H1 (cell line): Measurements from ENCODE around the gene VAMP2. TPM values are rescaled to one million over a fixed set of nuclear protein-coding genes. Genes with fewer than 3 reads are reported as not detected.

Experiments
- CTCF ChIA-PET: fragments of 300-600 bp; sonication (Branson Sonifier 250); formaldehyde crosslinking; loops from one replicate; lab custom pipeline; 2021; ENCODE audit not compliant: partially characterized antibody; lab: Charles Lee
- POLR2A ChIA-PET: fragments of 300-600 bp; sonication (Branson Sonifier 250); formaldehyde crosslinking; loops from one replicate; lab custom pipeline; 2021; ENCODE audit warnings: inconsistent platforms; ENCODE audit not compliant: partially characterized antibody; lab: Charles Lee
- DNase-seq, 2 experiments: peaks; one replicate each; pipeline versions ENCODE4 v3.0.0 to v3.0.0-alpha.2; 2010 to 2022; ENCODE audit warnings: low spot score in 2 of 2, low read depth in 1 of 2, mixed read lengths in 1 of 2
- FAIRE-seq: peaks from 2 replicates; lab custom pipeline; 2011; peaks lifted over from hg19 to GRCh38; lab: Jason Lieb, UNC
- H2AFZ ChIP-seq: 2 replicates; pipeline ENCODE4 v1.8.1; 2012; ENCODE audit warnings: low read length, inconsistent platforms
- H2AK5ac ChIP-seq: 2 replicates; pipeline ENCODE4 v1.6.1; 2013; ENCODE audit warnings: low read depth, low read length
- H2BK120ac ChIP-seq: replicated peaks from 2 replicates; pipeline ENCODE3; 2013; ENCODE audit warnings: low read depth, low read length, inconsistent platforms
- H2BK12ac ChIP-seq: 2 replicates; pipeline ENCODE4 v1.6.1; 2013; ENCODE audit warnings: low read depth, low read length
- H2BK15ac ChIP-seq: 2 replicates; pipeline ENCODE4 v1.6.1; 2013; ENCODE audit warnings: low read length
- H2BK20ac ChIP-seq: 2 replicates; pipeline ENCODE4 v1.6.1; 2013; ENCODE audit warnings: low read length
- H2BK5ac ChIP-seq: 2 replicates; pipeline ENCODE4 v1.6.1; 2013; ENCODE audit warnings: low read depth, low read length
- H3K14ac ChIP-seq: 2 replicates; pipeline ENCODE4 v1.6.1; 2013; ENCODE audit warnings: inconsistent platforms; ENCODE audit not compliant: insufficient read length
- H3K18ac ChIP-seq: 2 replicates; pipeline ENCODE4 v1.6.1; 2013; ENCODE audit warnings: low read length; ENCODE audit errors: extremely low read depth
- H3K23ac ChIP-seq: 2 replicates; pipeline ENCODE4 v1.6.1; 2013; ENCODE audit warnings: inconsistent platforms; ENCODE audit not compliant: insufficient read length
- H3K23me2 ChIP-seq: 2 replicates; pipeline ENCODE4 v1.6.1; 2013; ENCODE audit warnings: low read depth, low read length
- H3K27ac ChIP-seq: 2 replicates; pipeline ENCODE4 v1.6.1; 2011; ENCODE audit warnings: low read depth, low read length, inconsistent platforms
- H3K27me3 ChIP-seq, 4 experiments: replicated peaks in 1 of 4; 1 replicate in 1 of 4; 2 replicates in 3 of 4; pipeline versions ENCODE4 v1.6.1 to v1.8.1; 2011 to 2013; ENCODE audit warnings: low read length in 3 of 4, mild to moderate bottlenecking in 3 of 4, inconsistent platforms in 2 of 4, mixed read lengths in 2 of 4, moderate library complexity in 1 of 4; ENCODE audit not compliant: control insufficient read depth in 3 of 4, insufficient read depth in 3 of 4; ENCODE audit errors: extremely low read depth in 1 of 4
- H3K36me3 ChIP-seq, 4 experiments: 2 replicates each; pipeline versions ENCODE4 v1.6.1 to v1.8.1; 2011 to 2013; ENCODE audit warnings: mild to moderate bottlenecking in 4 of 4, low read length in 3 of 4, moderate library complexity in 2 of 4, control low read depth in 1 of 4, inconsistent platforms in 1 of 4; ENCODE audit not compliant: insufficient read depth in 4 of 4, control insufficient read depth in 2 of 4
- H3K4ac ChIP-seq: replicated peaks from 2 replicates; pipeline ENCODE3; 2013; ENCODE audit warnings: low read length, low read depth, mixed read lengths, inconsistent platforms; ENCODE audit not compliant: insufficient read length
- H3K4me1 ChIP-seq, 4 experiments: replicated peaks in 1 of 4; 1 replicate in 1 of 4; 2 replicates in 3 of 4; pipeline versions ENCODE4 v1.6.1 to v1.8.1; 2011 to 2013; ENCODE audit warnings: low read length in 3 of 4, inconsistent platforms in 2 of 4, mixed read lengths in 1 of 4; ENCODE audit not compliant: insufficient read depth in 4 of 4, control insufficient read depth in 3 of 4
- H3K4me2 ChIP-seq, 2 experiments: 2 replicates each; pipeline versions ENCODE4 v1.6.1 to v1.8.1; 2011 to 2013; ENCODE audit warnings: low read depth in 2 of 2, low read length in 2 of 2, control low read depth in 1 of 2, inconsistent platforms in 1 of 2, mild to moderate bottlenecking in 1 of 2; ENCODE audit not compliant: insufficient read depth in 1 of 2
- H3K4me3 ChIP-seq, 4 experiments: fragments of 200-600, 300-600 bp in 1 of 4; sonication (generic), shearing (Covaris generic), sonication (Bioruptor Twin) in 1 of 4; 2 replicates each; pipeline versions ENCODE4 v1.5.1 to v1.8.1; 2011 to 2016; ENCODE audit warnings: low read length in 4 of 4, low read depth in 3 of 4, control low read depth in 2 of 4, inconsistent platforms in 2 of 4, mild to moderate bottlenecking in 2 of 4, mixed read lengths in 1 of 4, moderate library complexity in 1 of 4; ENCODE audit not compliant: insufficient read depth in 2 of 4; ENCODE audit errors: extremely low read depth in 1 of 4
- H3K56ac ChIP-seq: replicated peaks from 2 replicates; pipeline ENCODE3; 2013; ENCODE audit warnings: low read depth, mild to moderate bottlenecking, mixed read lengths, low read length, inconsistent platforms; ENCODE audit not compliant: insufficient read length
- H3K79me1 ChIP-seq: 2 replicates; pipeline ENCODE4 v1.6.1; 2013; ENCODE audit warnings: low read depth, low read length, control low read depth
- H3K79me2 ChIP-seq, 2 experiments: 2 replicates each; pipeline versions ENCODE4 v1.6.1 to v1.8.1; 2012 to 2013; ENCODE audit warnings: low read length in 2 of 2, mild to moderate bottlenecking in 2 of 2, inconsistent platforms in 1 of 2; ENCODE audit not compliant: insufficient read depth in 2 of 2, control insufficient read depth in 1 of 2
- H3K9ac ChIP-seq, 4 experiments: replicated peaks in 1 of 4; 1 replicate in 1 of 4; 2 replicates in 3 of 4; pipeline versions ENCODE4 v1.6.1 to v1.8.1; 2011 to 2013; ENCODE audit warnings: low read depth in 3 of 4, low read length in 3 of 4, control low read depth in 2 of 4, mild to moderate bottlenecking in 2 of 4, moderate library complexity in 2 of 4, inconsistent platforms in 1 of 4; ENCODE audit errors: extremely low read depth in 1 of 4
- H3K9me3 ChIP-seq, 2 experiments: 2 replicates each; pipeline versions ENCODE4 v1.6.1 to v1.8.1; 2012 to 2013; ENCODE audit warnings: mild to moderate bottlenecking in 2 of 2, moderate library complexity in 2 of 2, control low read depth in 1 of 2, inconsistent platforms in 1 of 2, low read depth in 1 of 2, low read length in 1 of 2, mixed read lengths in 1 of 2; ENCODE audit not compliant: insufficient read depth in 2 of 2
- H4K20me1 ChIP-seq, 2 experiments: replicated peaks in 1 of 2; 2 replicates each; pipeline versions ENCODE3 to v1.8.1; 2011 to 2013; ENCODE audit warnings: inconsistent platforms in 2 of 2, low read length in 2 of 2, mild to moderate bottlenecking in 1 of 2; ENCODE audit not compliant: insufficient read depth in 2 of 2, control insufficient read depth in 1 of 2
- H4K5ac ChIP-seq: 2 replicates; pipeline ENCODE4 v1.6.1; 2013; ENCODE audit warnings: low read length, low read depth, mixed read lengths, inconsistent platforms; ENCODE audit not compliant: insufficient read length
- H4K8ac ChIP-seq: 2 replicates; pipeline ENCODE4 v1.8.0; 2013; ENCODE audit warnings: mild to moderate bottlenecking, moderate library complexity, low read length, inconsistent platforms; ENCODE audit not compliant: insufficient read depth; ENCODE audit errors: extremely low read depth
- H4K91ac ChIP-seq: replicated peaks from 2 replicates; pipeline ENCODE3; 2013; ENCODE audit warnings: low read length, mixed read lengths, inconsistent platforms; ENCODE audit not compliant: insufficient read length
- ATF3 ChIP-seq: IDR thresholded peaks from 2 replicates; pipeline ENCODE4 v1.6.1; 2011; ENCODE audit warnings: low read depth, mild to moderate bottlenecking, low read length; ENCODE audit not compliant: insufficient read depth
- CREB1 ChIP-seq: IDR thresholded peaks from 2 replicates; pipeline ENCODE4 v1.6.1; 2012; ENCODE audit warnings: inconsistent platforms
- NRF1 ChIP-seq: IDR thresholded peaks from 2 replicates; pipeline ENCODE4 v1.6.1; 2011; ENCODE audit warnings: mild to moderate bottlenecking, low read depth, low read length, improper control_type of control experiment
- POLR2A ChIP-seq, 2 experiments: IDR thresholded peaks; 1 replicate in 1 of 2; 2 replicates in 1 of 2; pipeline ENCODE4 v1.6.1; 2011; ENCODE audit warnings: low read depth in 2 of 2, low read length in 2 of 2, mild to moderate bottlenecking in 2 of 2; ENCODE audit errors: control extremely low read depth in 1 of 2
- POLR2AphosphoS5 ChIP-seq: IDR thresholded peaks from 2 replicates; pipeline ENCODE4 v1.6.1; 2011; ENCODE audit warnings: low read depth, low read length
- RAD21 ChIP-seq, 2 experiments: IDR thresholded peaks in 1 of 2; conservative IDR thresholded peaks in 1 of 2; 2 replicates each; pipeline ENCODE4 v1.6.1; 2011; ENCODE audit warnings: low read depth in 2 of 2, low read length in 2 of 2, improper control_type of control experiment in 1 of 2, inconsistent platforms in 1 of 2, mild to moderate bottlenecking in 1 of 2, moderate library complexity in 1 of 2
- SP1 ChIP-seq: IDR thresholded peaks from 2 replicates; pipeline ENCODE4 v1.6.1; 2011; ENCODE audit warnings: low read depth, low read length
- TAF1 ChIP-seq: IDR thresholded peaks from 2 replicates; pipeline ENCODE4 v1.6.1; 2011; ENCODE audit warnings: mild to moderate bottlenecking, low read depth, low read length
- TBP ChIP-seq: IDR thresholded peaks from 2 replicates; pipeline ENCODE4 v1.6.1; 2011; ENCODE audit warnings: low read depth, low read length, improper control_type of control experiment
- USF2 ChIP-seq: IDR thresholded peaks from 2 replicates; pipeline ENCODE4 v1.6.1; 2011; ENCODE audit warnings: low read length, improper control_type of control experiment
- WGBS, 2 experiments: shearing (Covaris generic) in 1 of 2; methylation state at CpG; one replicate each; pipeline versions ENCODE4 v1.1.6 to v1.1.7; 2013 to 2015; ENCODE audit warnings: low lambda C conversion rate in 2 of 2, mixed read lengths in 2 of 2, inconsistent platforms in 1 of 2, low coverage in 1 of 2, missing lambda C conversion rate in 1 of 2; ENCODE audit not compliant: insufficient replicate concordance in 2 of 2, insufficient coverage in 1 of 2, insufficient read length in 1 of 2; ENCODE audit errors: extremely low coverage in 1 of 2, missing lambda C conversion rate in 1 of 2; 5-methylcytosine and 5-hydroxymethylcytosine counted together
- polyA plus RNA-seq, 7 experiments: library from polyadenylated mRNA; depleted of rRNA in 3 of 7; stranded (reverse) in 5 of 7; unstranded in 2 of 7; fragments of >200 nt in 5 of 7; fragments of 200-250 nt in 2 of 7; gene quantifications; 1 replicate in 5 of 7; 2 replicates in 1 of 7; 4 replicates in 1 of 7; pipeline versions ENCODE4 v1.2.1 to v1.2.3, GENCODE V29; 2011 to 2013; ENCODE audit warnings: missing spikeins in 2 of 7, mixed read lengths in 2 of 7
- total RNA-seq: library from RNA; stranded (reverse); fragmentation: NEBNext Ultra II Directional; extraction: Animal tissue kit (Norgen Biotek cat#: 25700); gene quantifications from 2 replicates; pipeline ENCODE4 v1.2.1, GENCODE V29; 2021

VAMP2 gene
- total and polyA plus RNA-seq, 2 of the 8 experiments (the other 6 are each of a cell fraction or from before 2014, with no cell fraction given), result 19.3 to 20.5 TPM

- Histone ChIP-seq H2BK15ac (no peak overlapping the region), H3K23me2 (peaks cover 13% of the 10 kb centered on the region), H3K14ac (no peak overlapping the region), H3K4me2 (peak overlapping the region; percentile 87 to 99), H4K5ac (no peak overlapping the region), H4K20me1 (peaks cover 2 to 5% of the 10 kb centered on the region in 2 experiments), H2BK120ac (no peak overlapping the region), H3K79me2 (no peaks in the 10 kb centered on the region), H3K4me1 (peaks cover 4 to 21% (median 10%) of the 10 kb centered on the region in 4 experiments; a peak in 6 of 7 replicates), H4K91ac (no peak overlapping the region), H2AK5ac (0 out of 2 replicates have a peak overlapping the region, but pooled peaks have one; percentile 6), H3K27me3 (peaks cover 2 to 17% (median 11%) of the 10 kb centered on the region in 4 experiments), H2BK12ac (no peak overlapping the region), H3K56ac (no peak overlapping the region), H3K4me3 (peak overlapping the region; percentile 39 to 63 (median 50)), H3K27ac (peak overlapping the region; percentile 81), H2AFZ (peak overlapping the region; percentile 98), H2BK20ac (no peak overlapping the region), H3K9me3 (no peaks in the 10 kb centered on the region), H3K79me1 (no peaks in the 10 kb centered on the region), H3K9ac (peak overlapping the region; percentile 39 to 79 (median 60)), H4K8ac (no peak overlapping the region; the same call in 1 of the 2 replicates), H2BK5ac (peak overlapping the region; percentile 57), H3K23ac (no peak overlapping the region), H3K4ac (peak overlapping the region; percentile 10), H3K36me3 (no peaks in the 10 kb centered on the region), H3K18ac (no peak overlapping the region)
- peak; percentile 99 for FAIRE-seq
- DNase-seq, result peak in 1 of 2 experiments; percentile 82
- ChIA-PET CTCF (interaction anchor here (0.6 to 1.6 kb wide), 9 partner anchors 9 to 149 kb away, joined by 3 to 7 read pairs (median 3); partner anchors contain the start of genes ALOXE3 and AURKB), POLR2A (interaction anchor here (0.6 to 19.9 kb wide), 13 partner anchors 12 to 190 kb away, joined by 3 to 373 read pairs (median 4); partner anchors contain the start of genes AURKB, CTC1 and KRABD2)
- WGBS, 2 experiments, result 10% methylated on average over 12 of the region's 12 CpGs; no CpG with 5 or more reads in 1 of the 2 experiments
- TF ChIP-seq USF2 (peak; percentile 99), POLR2AphosphoS5 (peak; percentile 75; the same call in 1 of the 2 replicates), TAF1 (peak; percentile 90), ATF3 (peak; percentile 97), POLR2A (IDR thresholded peaks at IDR 0.05; ENCODE audit: control extremely low read depth in 1 of 2, low read depth in 2 of 2, low read length in 2 of 2) (peak in 1 of 2 experiments; percentile 85; a peak in 2 of 3 replicates), NRF1 (no peak), CREB1 (no peak), TBP (peak; percentile 80), RAD21 (IDR thresholded peaks at IDR 0.05 in 1 of 2, conservative IDR thresholded peaks at IDR 0.05 in 1 of 2; ENCODE audit: low read depth in 2 of 2, low read length in 2 of 2) (no peak), SP1 (peak; percentile 80)
These were observed 29.5 kb upstream of the VAMP2 start for GRCh38 chr17:8192070-8192815.
